HepG2 (cell line): Measurements from ENCODE around the gene SEMA6D. TPM values are rescaled to one million over a fixed set of nuclear protein-coding genes. Genes with fewer than 3 reads are reported as not detected.

ENCODE experiments used
- ARNTL ChIP-seq: sonication (generic); formaldehyde crosslinking; IDR thresholded peaks from 2 replicates; pipeline ENCODE4 v1.4.0; 2020; ENCODE audit warnings: mild to moderate bottlenecking, missing genetic modification reagents
- FOXA3 ChIP-seq: IDR thresholded peaks from 2 replicates; pipeline ENCODE4 v1.6.1; 2016; ENCODE audit warnings: missing genetic modification reagents, missing compliant biosample characterization
- SMC3 ChIP-seq: IDR thresholded peaks from 2 replicates; pipeline ENCODE4 v1.6.1; 2011; ENCODE audit warnings: low read length, improper control_type of control experiment
- ZNF274 ChIP-seq: sonication (generic); formaldehyde crosslinking; IDR thresholded peaks from 2 replicates; pipeline ENCODE4 v1.5.1; 2020; ENCODE audit warnings: mild to moderate bottlenecking, missing genetic modification reagents
- polyA plus RNA-seq, 8 experiments: library from polyadenylated mRNA; depleted of rRNA in 3 of 8; stranded (reverse) in 7 of 8; unstranded in 1 of 8; fragments of >200 nt; fragmentation: Illumina TruSeq in 4 of 8; extraction: Trizol in 4 of 8; gene quantifications; 2 replicates each; pipeline versions ENCODE4 v1.2.1 to v1.2.3, GENCODE V29; 2011 to 2016; ENCODE audit warnings: low read depth in 4 of 8, missing spikeins in 1 of 8, mixed read lengths in 1 of 8; ENCODE audit not compliant: insufficient read depth in 1 of 8
- total RNA-seq, 5 experiments: library from RNA; depleted of rRNA; stranded (reverse); fragments of >200 nt; fragmentation: Illumina TruSeq; extraction: Trizol; gene quantifications; 2 replicates each; pipeline ENCODE4 v1.2.3, GENCODE V29; 2016; ENCODE audit warnings: low read depth in 1 of 5
- TF ChIP-seq, protein P1 (sequence below): sonication (generic); formaldehyde crosslinking; IDR thresholded peaks from 2 replicates; pipeline ENCODE4 v1.9.0; 2022; ENCODE audit warnings: low read depth, missing genetic modification reagents
- TF ChIP-seq, protein P2 (sequence below): sonication (generic); formaldehyde crosslinking; IDR thresholded peaks from 2 replicates; pipeline ENCODE4 v1.4.0; 2020; ENCODE audit warnings: mild to moderate bottlenecking, missing genetic modification reagents

SEMA6D gene
- total and polyA plus RNA-seq, 2 of the 13 experiments (the other 11 are each of a cell fraction or from before 2014, with no cell fraction given): not detected

DNA sequence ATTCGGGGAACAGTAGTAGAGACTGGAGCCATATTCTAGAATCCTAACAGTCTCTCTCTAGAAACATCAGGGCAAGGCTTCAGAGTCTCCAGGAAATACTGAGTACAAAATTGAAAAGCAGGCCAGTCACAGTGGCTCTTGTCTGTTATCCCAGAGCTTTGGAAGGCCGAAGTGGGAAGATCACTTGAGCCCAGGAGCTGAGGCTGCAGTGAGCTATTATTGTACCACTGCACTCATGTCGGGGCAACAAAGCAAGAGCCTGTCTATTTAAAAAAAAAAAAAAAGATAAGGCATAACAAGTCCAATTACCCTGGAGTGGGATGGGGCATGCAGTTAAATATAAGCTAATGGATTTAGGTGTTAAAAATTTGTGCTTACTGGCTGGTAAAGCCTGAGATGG lies 79.0 kb downstream of the SEMA6D start (continued):
- TF ChIP-seq, protein P1, sequence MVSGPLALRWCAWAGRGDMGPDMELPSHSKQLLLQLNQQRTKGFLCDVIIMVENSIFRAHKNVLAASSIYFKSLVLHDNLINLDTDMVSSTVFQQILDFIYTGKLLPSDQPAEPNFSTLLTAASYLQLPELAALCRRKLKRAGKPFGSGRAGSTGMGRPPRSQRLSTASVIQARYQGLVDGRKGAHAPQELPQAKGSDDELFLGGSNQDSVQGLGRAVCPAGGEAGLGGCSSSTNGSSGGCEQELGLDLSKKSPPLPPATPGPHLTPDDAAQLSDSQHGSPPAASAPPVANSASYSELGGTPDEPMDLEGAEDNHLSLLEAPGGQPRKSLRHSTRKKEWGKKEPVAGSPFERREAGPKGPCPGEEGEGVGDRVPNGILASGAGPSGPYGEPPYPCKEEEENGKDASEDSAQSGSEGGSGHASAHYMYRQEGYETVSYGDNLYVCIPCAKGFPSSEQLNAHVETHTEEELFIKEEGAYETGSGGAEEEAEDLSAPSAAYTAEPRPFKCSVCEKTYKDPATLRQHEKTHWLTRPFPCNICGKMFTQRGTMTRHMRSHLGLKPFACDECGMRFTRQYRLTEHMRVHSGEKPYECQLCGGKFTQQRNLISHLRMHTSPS (CRISPR knock-in tag): no peak
- TF ChIP-seq FOXA3 (CRISPR knock-in tag): no peak
- no peak for TF ChIP-seq ZNF274 (CRISPR knock-in tag)
- TF ChIP-seq, protein P2, sequence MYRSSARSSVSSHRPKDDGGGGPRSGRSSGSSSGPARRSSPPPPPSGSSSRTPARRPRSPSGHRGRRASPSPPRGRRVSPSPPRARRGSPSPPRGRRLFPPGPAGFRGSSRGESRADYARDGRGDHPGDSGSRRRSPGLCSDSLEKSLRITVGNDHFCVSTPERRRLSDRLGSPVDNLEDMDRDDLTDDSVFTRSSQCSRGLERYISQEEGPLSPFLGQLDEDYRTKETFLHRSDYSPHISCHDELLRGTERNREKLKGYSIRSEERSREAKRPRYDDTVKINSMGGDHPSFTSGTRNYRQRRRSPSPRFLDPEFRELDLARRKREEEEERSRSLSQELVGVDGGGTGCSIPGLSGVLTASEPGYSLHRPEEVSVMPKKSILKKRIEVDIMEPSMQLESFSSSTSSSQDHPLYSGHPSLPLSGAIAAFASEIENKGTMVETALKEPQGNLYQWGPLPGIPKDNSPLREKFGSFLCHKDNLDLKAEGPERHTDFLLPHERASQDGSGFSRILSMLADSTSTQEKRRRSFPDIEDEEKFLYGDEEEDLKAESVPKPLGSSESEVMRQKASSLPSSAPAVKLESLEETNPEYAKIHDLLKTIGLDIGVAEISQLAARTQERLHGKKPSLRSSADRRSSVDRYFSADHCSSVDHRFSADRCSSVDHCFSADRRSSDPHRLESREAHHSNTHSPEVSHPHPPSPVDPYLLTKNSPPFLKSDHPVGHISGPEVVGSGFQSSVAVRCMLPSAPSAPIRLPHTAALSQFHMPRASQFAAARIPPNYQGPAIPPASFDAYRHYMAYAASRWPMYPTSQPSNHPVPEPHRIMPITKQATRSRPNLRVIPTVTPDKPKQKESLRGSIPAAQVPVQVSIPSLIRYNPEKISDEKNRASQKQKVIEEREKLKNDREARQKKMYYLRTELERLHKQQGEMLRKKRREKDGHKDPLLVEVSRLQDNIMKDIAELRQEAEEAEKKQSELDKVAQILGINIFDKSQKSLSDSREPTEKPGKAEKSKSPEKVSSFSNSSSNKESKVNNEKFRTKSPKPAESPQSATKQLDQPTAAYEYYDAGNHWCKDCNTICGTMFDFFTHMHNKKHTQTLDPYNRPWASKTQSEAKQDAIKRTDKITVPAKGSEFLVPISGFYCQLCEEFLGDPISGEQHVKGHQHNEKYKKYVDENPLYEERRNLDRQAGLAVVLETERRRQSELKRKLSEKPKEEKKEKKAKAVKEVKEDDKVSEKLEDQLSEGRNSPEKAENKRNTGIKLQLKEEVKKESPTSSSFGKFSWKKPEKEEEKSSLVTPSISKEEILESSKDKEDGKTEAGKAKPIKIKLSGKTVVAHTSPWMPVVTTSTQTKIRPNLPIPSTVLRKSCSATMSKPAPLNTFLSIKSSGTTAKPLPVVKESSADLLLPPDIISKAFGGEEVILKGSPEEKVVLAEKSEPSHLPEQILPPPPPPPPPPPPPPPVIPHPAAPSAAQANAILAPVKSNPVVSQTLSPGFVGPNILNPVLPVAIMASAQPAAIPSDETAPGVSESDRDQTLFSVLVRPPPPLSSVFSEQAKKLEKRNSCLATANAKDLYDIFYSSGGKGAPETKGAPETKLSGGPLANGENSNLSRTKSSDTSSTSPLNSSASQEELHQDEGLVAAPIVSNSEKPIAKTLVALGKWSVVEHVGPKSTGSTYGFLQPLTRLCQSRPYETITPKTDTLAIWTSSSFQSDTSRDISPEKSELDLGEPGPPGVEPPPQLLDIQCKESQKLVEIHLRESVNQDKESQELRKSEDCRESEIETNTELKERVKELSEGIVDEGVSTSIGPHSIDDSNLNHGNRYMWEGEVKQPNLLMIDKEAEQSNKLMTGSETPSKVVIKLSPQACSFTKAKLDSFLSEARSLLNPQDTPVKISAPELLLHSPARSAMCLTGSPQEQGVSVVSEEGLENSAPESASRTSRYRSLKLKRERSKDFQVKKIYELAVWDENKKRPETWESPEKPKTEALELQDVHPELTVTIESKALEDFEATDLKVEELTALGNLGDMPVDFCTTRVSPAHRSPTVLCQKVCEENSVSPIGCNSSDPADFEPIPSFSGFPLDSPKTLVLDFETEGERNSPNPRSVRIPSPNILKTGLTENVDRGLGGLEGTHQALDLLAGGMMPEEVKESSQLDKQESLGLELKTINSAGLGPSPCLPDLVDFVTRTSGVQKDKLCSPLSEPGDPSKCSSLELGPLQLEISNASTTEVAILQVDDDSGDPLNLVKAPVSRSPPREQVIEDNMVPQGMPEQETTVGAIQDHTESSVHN (CRISPR knock-in tag): no peak
- no peak for TF ChIP-seq ARNTL (CRISPR knock-in tag)
- no peak for TF ChIP-seq SMC3
